Ramos (cell line): ENCODE data around the gene SH3D21.

ENCODE experiments used
- in situ Hi-C: fragments of 300-500 bp; cut with MboI; formaldehyde crosslinking; loops from one replicate; pipeline ENCODE4 v1.14.3; 2022; ENCODE audit warnings: low sequenced_read_pairs; ENCODE audit not compliant: unreplicated experiment

The SH3D21 gene

DNA sequence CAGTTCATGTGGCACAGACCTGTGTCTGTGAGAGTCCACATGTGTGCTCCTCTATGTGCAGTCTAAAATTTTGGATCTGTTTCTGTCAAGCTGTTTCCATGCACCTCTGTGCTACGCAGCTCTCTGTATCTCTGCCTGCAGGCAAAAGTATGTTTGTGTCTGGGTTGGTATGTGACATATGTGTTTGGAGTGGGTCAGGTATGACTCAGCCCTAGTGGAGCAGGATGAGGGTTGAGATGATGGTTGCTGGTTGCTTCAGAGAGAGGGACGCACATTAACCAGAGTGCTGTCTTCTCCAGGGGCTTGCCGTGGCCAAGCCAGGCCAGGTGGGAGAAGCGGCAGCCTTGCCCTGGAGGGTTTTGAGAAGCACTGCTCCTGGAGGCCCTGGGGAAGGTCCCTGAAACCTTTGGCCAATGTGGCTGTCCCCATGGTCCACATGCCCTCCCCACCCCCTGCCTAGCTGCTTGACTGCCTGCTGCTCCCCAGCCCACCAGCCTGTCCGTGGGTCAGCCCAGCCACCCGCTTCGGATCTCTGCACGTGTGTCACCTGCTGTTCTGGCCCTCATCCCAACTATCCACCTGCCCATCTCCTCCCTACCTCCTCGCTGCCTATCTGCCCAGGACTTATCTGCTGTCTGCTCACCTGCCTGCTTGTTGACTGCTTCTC lies 21.4 kb downstream of the SH3D21 start:
- in situ Hi-C loops = no loop called here

DNA sequence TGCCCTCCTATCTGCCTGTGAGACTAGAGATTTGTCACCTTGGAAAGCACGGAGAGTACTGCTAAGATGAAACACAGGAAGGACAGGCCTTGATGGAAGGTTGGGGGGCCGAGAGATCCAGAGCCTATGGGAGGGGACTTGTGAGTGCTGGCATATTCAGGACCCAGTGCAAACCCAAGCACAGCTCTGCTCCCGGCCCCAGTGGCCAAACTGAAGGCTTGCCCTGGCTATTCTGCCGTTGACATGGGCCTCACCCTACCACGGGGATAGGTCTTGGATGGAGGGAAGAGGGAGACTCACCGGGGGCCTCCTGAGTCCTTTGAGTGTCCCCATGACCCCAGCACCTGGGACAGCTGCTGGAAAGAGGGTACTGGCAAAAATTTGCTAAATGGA lies 21.9 kb downstream of the SH3D21 start:
- in situ Hi-C loops = no loop called here

DNA sequence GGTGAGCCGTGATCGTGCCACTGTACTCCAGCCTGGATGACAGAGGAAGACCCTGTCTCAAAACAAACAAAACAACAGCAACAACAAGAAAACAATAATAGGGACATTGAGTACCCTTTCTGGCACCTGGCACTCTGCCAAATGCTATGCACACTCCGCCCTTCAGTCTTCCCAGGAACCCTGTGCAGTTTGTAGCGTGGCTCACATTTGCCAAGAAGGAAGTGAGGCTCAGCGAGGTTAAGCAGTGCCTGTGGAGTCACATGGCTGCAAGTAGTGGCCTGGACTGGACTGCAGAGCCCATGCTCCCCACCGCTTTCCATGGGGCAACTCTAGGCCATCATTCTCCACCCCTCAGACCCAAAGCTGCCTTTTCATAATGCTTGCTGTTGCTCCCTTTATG lies 22.5 kb downstream of the SH3D21 start:
- in situ Hi-C loops = no loop called here

DNA sequence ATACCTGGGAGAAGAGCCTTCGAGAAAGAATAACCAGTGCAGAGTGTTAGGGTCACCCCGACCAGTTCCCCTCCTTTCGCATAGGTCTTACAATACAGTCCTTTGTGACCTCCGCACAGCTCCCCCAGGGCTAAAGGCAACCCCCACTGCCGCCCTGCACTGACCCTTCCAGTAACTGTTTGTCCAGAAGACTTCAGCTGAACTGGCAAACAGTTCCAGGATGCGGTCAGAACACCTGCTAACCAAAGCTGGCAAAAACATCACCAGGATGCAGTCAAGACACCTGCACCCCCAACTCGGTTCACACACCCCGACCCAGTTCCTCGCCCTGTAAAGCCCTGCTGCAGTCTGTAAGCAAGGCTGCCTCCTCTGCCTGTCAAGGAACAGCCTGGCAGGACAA lies 23.6 kb downstream of the SH3D21 start:
- in situ Hi-C loops = no loop called here

DNA sequence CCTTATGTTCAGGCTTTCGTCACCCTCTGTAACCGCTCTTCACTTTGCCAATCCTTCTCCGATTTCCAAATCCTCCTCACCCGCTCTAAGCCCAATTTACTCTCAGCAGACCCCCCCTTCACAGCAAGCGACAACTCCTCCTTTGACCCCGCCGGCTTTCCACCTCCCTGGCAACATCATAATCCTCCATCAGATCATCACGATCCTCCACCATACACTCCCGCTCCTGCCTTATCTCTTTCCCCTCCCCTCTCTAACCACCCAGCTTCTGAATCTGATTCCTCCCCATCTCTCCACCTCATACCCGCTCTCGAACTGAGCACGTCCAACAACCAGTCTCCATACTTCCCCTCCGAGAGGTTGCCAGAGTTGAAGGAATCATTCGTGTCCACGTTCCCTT lies 24.8 kb downstream of the SH3D21 start:
- in situ Hi-C loops = no loop called here

DNA sequence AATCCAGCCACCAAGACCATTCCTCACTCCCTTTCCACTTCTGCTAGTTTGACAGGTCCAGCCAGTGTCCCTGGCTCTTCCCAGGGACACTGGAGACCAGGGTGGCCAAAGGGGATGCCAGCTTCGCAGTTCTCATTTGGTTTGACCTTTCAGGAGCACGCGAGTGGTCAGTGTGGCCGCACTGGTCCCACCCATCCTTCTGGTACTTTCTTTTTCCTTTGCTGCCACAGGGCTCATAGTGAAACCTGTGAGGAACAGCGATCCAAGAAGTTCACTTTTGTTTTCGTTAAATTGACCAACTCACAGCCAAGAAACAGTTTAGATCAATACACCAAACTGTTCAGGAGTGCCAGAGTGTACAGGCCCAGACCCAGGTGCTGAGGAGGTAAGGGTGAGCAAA lies 31.7 kb downstream of the SH3D21 start:
- in situ Hi-C loops = no loop called here

DNA sequence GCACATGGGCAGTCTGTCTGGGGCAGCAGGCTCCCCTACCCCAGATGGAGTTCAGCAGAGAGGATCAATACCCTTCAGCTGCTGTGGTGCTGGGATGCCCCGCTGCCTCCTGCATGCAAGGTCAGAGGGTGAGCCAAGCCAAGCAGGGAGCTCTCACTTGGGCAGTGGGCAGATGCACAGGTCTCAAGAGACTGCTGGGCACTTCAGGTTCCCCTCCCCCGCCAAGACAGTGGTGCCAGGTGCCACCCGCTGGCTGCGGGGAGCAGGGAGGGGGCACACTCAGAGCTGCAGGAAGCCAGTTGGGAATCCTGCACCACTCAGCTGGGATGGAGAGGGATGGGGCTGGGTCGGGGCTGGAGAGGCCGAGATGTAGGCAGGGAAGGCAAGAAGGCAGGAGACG lies 33.0 kb downstream of the SH3D21 start:
- in situ Hi-C loops = no loop called here

DNA sequence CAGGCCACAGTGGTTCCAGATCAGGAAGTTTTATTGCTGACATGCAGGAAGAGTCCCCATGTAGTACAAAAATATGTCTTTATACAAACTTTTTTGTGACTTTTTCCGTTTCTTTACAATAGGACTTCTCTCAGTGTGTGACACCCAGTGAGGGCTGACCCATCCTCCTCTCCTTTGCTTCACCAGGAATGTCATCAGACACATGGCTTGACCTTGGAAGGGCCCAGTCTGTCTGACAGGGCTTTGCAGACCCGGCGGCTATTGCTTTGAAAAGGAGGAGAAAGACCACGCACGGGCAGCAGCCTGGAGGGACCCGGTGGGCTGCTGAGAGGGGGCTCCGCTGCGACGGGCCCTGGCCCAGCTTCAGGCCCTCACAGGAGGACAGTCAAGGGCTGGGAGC lies 33.4 kb downstream of the SH3D21 start:
- in situ Hi-C loops = no loop called here

DNA sequence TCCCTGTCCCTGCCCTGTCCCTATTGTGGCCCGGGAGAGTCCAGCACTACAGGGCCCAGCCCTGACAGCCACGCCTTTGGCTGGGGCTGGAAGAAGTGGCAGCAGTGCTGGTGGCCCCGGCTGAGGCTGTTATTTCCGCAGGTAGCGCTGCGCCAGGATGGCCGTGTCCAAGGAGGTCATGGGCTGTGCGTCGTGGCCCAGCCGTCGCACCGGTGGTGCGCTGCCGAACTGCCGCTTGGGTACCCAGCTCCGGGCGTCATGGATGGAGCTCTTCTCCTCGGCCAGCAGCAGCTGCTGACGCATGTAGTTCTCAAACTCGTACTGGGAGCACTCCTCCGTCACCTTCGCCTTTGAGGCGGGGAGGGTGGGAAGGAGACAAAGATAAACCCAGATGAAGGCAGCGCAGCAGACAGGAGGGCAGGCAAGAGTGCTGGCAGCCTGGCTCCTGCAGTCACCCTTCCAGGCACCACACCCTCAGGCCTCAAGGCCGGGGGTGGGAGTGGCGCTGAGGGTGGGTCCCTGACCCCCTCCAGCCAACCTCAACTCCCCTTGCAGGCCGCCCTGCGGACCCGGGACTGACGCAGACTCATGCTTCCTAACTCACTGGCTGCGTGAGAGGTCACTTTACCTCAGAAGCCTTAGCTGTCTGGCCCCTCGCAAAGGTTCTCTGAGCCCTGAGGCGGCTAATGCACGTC lies 35.6 kb downstream of the SH3D21 start:
- in situ Hi-C loops = no loop called here

DNA sequence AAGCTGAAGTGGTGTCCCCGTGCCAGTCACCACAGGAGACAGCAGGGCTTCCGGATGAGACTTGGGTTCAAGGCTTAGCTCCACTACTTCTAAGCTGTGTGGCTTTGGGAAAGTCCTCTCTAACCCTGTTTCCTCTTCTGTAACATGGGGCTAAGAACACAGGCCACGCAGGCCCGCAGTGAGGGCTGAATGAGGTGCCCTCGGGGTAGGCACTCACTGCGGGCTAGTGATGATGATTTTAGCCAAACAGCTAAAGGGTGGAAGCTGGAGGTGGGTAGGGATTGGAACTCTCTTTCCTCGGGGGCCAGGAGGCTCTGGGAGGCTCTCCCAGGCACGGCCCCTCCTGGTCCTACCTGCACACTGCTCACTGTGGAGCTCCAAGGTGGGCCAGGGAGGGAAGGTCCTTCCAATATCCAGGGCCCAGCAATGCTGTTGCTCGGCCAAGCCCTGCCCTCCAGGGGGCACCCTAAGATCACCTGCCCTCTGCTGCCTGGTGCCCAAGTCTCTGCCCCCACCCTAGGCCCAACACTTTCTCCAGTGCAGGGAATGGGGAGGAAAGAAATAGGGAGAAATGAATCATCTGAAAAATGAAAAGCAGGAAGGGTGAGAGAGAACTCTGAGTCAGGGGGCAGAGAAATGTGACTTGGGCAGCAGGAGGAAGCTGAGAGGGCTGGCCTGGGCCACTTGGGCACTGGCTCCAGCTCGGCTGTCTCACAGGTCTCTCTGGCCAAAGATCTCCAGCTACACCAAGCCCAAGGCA lies 36.4 kb downstream of the SH3D21 start:
- in situ Hi-C loops = no loop called here

DNA sequence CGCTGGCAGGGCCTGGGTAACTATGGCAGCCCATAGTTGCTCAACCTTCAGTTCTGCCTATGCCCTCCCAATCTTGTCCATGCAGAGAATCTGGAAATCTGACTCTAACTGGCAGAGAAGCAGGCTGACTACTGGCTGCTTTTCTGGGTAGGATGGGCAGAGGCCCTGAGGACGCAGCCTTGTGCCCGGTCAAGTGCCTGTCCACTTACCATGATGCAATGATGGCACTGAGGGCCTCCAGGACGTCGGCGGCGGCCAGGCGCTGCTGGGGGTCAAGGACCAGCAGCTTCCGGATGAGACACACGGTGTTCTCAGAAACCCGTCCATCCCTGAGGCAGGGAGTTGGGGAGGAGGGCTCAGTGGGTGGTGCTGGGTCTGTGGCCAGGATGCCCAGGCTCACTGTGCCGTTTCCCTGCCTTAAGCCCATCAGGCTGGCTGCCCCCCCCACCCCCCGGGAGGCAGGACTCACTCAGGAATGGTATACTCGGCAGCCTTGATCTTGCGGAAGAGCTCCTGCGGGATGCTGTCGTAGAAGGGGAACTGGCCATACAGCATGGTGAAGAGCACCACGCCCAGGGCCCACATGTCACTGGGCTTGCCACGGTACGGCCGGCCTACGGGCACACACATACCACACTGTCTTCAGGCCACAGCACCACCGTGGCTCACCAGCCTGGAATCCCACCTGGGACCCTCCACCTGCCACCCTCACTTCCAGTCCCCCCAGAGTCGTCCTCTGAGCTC lies 37.7 kb downstream of the SH3D21 start:
- in situ Hi-C loops = no loop called here

DNA sequence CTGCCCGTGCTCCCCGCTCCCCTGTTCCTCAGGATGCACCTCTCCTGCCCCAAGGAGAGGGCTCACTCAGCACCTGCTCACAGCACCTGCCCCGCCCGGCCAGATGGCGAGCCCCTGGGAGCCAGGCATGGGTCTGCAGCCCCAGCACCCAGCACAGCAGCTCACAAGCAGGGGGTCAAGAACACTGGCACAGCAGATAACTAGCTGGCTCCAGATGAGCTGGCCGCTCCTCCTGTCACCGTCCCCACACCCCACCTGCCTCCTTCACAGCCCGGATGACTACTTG lies 38.2 kb downstream of the SH3D21 start:
- in situ Hi-C loops = no loop called here

DNA sequence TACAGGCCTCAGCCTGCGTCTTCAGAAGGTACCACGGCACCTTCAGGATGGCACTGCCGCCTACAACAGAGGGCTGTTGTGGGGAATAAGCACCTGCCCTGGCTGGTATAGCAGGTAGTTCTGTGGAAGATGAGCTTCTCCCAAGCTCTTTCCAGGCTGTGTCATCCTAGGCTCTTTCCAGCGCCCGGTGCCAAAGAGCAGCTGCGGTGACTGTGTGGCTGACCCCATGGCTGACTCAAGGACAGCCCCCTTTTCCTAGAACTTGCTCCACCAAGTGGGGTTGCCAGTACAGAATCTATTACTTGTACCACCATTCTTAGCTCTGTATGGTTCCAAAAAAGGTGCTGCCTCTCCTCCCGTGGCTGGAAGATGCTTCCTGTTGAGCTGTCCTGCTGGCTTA lies 39.2 kb downstream of the SH3D21 start:
- in situ Hi-C loops = loop anchor here (5.0 kb wide), 1 partner anchor 72 kb away; no protein-coding TSS in a partner anchor

DNA sequence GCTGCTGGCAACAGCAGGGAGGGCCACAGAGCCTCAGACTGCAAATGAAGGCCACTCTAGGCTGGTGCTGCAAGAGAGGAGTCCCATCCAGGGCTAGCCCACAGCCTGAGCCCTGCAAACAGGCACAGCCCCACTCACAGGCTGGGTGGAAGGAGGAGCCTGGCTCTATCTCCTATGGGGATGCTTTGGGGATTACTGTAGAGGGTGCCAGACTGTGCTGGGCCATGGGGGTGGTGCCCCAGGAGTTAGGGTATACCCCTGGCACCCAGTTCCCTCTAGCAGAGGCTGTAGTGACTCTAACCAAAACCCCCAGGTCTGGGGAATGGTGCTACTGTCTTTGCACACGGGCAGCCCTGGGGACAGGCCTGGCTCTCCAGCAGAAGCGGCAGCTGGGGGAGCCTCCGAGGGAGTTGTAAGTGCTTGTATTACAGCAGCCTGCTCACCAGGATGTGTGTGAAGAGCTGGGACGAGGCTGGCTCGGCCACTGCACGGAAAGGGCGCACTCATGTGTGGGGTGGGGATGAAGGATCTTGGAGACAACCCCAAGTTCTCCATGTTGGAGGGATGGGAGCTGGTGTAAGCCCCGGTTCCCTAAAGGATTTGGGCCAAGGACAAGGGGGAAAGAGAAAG lies 40.7 kb downstream of the SH3D21 start:
- in situ Hi-C loops = loop anchor here (5.0 kb wide), 1 partner anchor 70 kb away; no protein-coding TSS in a partner anchor

DNA sequence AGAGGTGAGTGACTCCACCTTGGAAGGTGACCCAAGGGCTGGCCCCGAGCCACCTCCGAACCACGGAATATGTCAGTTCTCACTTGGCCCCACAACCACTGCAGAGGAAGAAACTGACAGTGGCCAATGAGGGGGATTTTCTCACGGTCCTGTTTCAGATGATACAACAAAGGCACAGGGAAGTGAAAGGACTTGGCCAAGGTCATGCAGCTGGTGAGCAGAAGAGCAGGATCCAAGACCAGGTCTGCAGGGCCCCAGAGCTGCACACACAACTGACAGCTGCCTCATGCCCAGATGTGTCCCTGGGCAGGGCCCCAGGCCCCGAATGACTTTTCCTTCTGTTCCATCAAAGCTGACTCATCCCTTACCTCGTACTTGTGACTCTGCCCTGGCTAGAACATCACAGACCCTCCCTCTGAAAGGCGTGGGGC lies 43.1 kb downstream of the SH3D21 start:
- in situ Hi-C loops = loop anchor here (5.0 kb wide), 1 partner anchor 68 kb away; no protein-coding TSS in a partner anchor

DNA sequence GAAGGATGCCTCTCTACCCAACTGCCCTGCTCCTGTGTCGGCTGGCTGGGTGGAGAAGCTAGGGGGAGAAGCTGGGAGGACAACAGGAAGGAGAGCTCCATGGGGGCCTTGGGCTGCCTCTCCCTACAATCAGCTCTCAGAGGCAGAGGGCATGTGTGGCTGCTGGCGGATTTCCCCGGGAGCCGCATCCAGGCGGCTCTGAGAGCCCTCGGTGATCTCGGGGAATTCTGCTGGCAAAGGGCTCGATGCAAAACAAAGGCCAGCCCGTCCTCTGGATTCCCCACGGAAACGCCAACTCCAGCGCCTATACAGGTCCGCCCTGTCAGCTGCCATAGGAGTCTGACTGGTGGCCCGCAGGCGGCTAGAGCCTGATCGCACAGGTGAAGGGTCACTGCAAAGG lies 43.7 kb downstream of the SH3D21 start:
- in situ Hi-C loops = loop anchor here (5.0 kb wide), 1 partner anchor 67 kb away; no protein-coding TSS in a partner anchor

DNA sequence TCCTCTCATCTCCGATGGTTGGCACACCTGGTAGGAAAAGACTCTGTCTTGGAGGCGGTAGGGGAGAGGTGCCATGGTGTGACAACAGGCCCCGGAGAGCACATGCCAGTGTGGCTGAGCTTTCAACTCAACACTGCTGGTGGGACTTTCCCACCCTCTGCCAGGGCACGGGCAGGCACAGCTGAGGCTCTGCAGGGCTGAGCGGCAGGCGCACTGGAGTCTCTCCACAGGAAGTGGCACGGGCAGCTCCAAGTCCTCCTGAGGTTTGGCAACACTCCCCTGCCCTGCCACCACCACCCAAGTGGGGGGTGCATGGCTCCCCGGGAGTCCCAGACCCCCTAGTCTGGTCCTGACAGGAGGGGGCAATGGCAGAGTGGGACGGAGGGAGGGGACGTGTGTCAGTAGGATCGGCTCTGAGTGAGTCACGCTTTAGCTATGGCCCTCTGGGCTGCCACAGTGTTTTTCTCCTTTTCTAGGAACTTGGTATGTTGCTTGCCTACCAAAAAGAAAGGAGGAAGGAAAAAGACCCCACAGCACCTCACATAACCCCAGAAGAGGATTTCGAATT lies 44.6 kb downstream of the SH3D21 start:
- in situ Hi-C loops = no loop called here

DNA sequence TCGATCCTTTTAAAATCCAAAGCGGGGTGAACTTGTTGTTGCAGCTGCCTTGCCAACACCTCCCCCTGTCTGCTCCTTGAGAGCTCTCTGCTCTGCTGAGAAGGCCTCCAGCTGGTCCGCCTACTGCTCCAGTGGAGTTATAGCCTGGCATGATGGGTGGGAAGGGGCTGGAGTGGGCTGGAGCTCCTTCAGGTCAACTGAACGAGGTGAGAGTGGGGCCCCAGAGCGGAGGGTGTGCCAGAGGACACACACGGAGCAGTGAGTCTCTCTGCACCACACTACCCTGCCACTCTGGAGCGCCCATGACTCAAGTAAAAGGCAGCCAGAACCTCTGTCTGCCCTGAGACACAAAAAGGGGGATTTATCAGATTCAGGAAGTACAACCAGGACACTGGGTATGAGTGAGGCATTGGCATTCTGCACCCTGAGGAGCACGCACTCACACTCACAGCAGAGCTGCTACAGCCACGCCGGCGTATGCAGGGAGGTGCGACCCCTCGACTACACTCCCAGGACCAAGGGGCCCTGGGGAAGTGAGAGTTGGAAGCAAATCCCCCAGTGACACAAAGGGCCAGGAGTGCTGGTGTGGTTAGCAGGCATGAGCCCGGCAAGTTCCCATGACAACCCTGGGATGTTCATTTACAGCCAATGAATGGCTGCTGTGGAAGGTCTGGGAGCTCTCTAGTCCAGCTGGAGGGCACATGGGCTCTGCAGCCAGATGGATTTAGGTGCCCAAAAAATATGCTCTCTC lies 45.2 kb downstream of the SH3D21 start:
- in situ Hi-C loops = no loop called here
